WTC11 (cell line): ENCODE measurements around the gene MAP3K2. TPM values are rescaled to one million over a fixed set of nuclear protein-coding genes. Genes with fewer than 3 reads are reported as not detected.

Source experiments
- ATAC-seq: fragments of 200-7000 bp; cut with Tn5 transposase; 2 replicates; pipeline ENCODE4 v1.10.0; 2021; ENCODE audit warnings: mild to moderate bottlenecking, moderate library complexity
- CTCF ChIA-PET: fragments of 300-600 bp; sonication (Branson Sonifier 250); formaldehyde crosslinking; loops from one replicate; lab custom pipeline; 2021; ENCODE audit warnings: antibody characterized with exemption; lab: Charles Lee
- POLR2A ChIA-PET: fragments of 350-600 bp; sonication (Branson Sonifier 250); formaldehyde crosslinking; loops from one replicate; lab custom pipeline; 2021; ENCODE audit warnings: antibody characterized with exemption; lab: Charles Lee
- DNase-seq: peaks from one replicate; pipeline ENCODE4 v3.0.0; 2021; ENCODE audit warnings: low spot score
- H3K27ac Mint-ChIP-seq: 2 replicates; pipeline ENCODE4 v1.8.0; 2021; ENCODE audit warnings: mixed read lengths
- H3K27me3 Mint-ChIP-seq: 2 replicates; pipeline ENCODE4 v1.8.0; 2021; ENCODE audit warnings: low read depth, mild to moderate bottlenecking, moderate library complexity, mixed read lengths
- H3K36me3 Mint-ChIP-seq: 2 replicates; pipeline ENCODE4 v1.8.0; 2021; ENCODE audit warnings: mixed read lengths
- H3K4me1 Mint-ChIP-seq: 2 replicates; pipeline ENCODE4 v1.8.0; 2022; ENCODE audit warnings: mixed read lengths
- H3K4me3 Mint-ChIP-seq: 2 replicates; pipeline ENCODE4 v1.8.0; 2021; ENCODE audit warnings: mild to moderate bottlenecking, moderate library complexity, mixed read lengths
- H3K9me3 Mint-ChIP-seq: 2 replicates; pipeline ENCODE4 v1.8.0; 2021; ENCODE audit warnings: mixed read lengths
- ATF1 ChIP-seq: sonication (generic); formaldehyde crosslinking; IDR thresholded peaks from 2 replicates; pipeline ENCODE4 v1.8.1; 2023; ENCODE audit warnings: mild to moderate bottlenecking, moderate library complexity, missing genetic modification reagents
- CBFB ChIP-seq: sonication (generic); formaldehyde crosslinking; IDR thresholded peaks from 2 replicates; pipeline ENCODE4 v1.8.1; 2022; ENCODE audit warnings: mild to moderate bottlenecking, low read depth, missing genetic modification reagents
- ETV6 ChIP-seq: sonication (generic); formaldehyde crosslinking; IDR thresholded peaks from 2 replicates; pipeline ENCODE4 v1.8.1; 2022; ENCODE audit warnings: mild to moderate bottlenecking, missing genetic modification reagents
- FOXK1 ChIP-seq: sonication (generic); formaldehyde crosslinking; IDR thresholded peaks from 2 replicates; pipeline ENCODE4 v1.8.0; 2022; ENCODE audit warnings: mild to moderate bottlenecking, moderate library complexity, missing genetic modification reagents
- IRF2 ChIP-seq: sonication (generic); formaldehyde crosslinking; IDR thresholded peaks from 2 replicates; pipeline ENCODE4 v1.8.0; 2022; ENCODE audit warnings: low read depth, missing genetic modification reagents, borderline replicate concordance
- JUN ChIP-seq: sonication (generic); formaldehyde crosslinking; IDR thresholded peaks from 2 replicates; pipeline ENCODE4 v1.8.0; 2023; ENCODE audit warnings: mild to moderate bottlenecking, missing genetic modification reagents
- MYBL2 ChIP-seq: sonication (generic); formaldehyde crosslinking; IDR thresholded peaks from 2 replicates; pipeline ENCODE4 v1.8.1; 2023; ENCODE audit warnings: mild to moderate bottlenecking, moderate library complexity, missing genetic modification reagents
- NFATC4 ChIP-seq: fragments of 250-450 bp; sonication (Bioruptor Pico); IDR thresholded peaks from 2 replicates; pipeline ENCODE4 v1.9.0; 2021; ENCODE audit warnings: mild to moderate bottlenecking
- NR2C2 ChIP-seq: sonication (generic); formaldehyde crosslinking; IDR thresholded peaks from 2 replicates; pipeline ENCODE4 v1.8.0; 2022; ENCODE audit warnings: mild to moderate bottlenecking, missing genetic modification reagents
- ZNF138 ChIP-seq: sonication (generic); formaldehyde crosslinking; conservative IDR thresholded peaks from 2 replicates; pipeline ENCODE4 v1.8.1; 2022; ENCODE audit warnings: mild to moderate bottlenecking, moderate library complexity, missing genetic modification reagents
- total RNA-seq: library from RNA; stranded (reverse); gene quantifications from 3 replicates; pipeline ENCODE4 v1.2.3, GENCODE V29; 2021
- TF ChIP-seq, protein P1 (sequence below): fragments of 250-450 bp; sonication (Bioruptor Pico); IDR thresholded peaks from 2 replicates; pipeline ENCODE4 v1.9.0; 2021; ENCODE audit warnings: mild to moderate bottlenecking
- TF ChIP-seq, protein P2 (sequence below): sonication (generic); formaldehyde crosslinking; IDR thresholded peaks from 2 replicates; pipeline ENCODE4 v1.8.1; 2022; ENCODE audit warnings: mild to moderate bottlenecking, moderate library complexity, missing genetic modification reagents
- TF ChIP-seq, protein P3 (sequence below): sonication (generic); formaldehyde crosslinking; IDR thresholded peaks from 2 replicates; pipeline ENCODE4 v1.8.1; 2023; ENCODE audit warnings: mild to moderate bottlenecking, moderate library complexity, missing genetic modification reagents
- TF ChIP-seq, protein P4 (sequence below): sonication (generic); formaldehyde crosslinking; IDR thresholded peaks from 2 replicates; pipeline ENCODE4 v1.8.1; 2022; ENCODE audit warnings: mild to moderate bottlenecking, missing genetic modification reagents, moderate library complexity, borderline replicate concordance
- TF ChIP-seq, protein P5 (sequence below): sonication (generic); formaldehyde crosslinking; IDR thresholded peaks from 2 replicates; pipeline ENCODE4 v1.8.1; 2022; ENCODE audit warnings: missing genetic modification reagents, borderline replicate concordance
- TF ChIP-seq, protein P6 (sequence below): fragments of 250-450 bp; sonication (Bioruptor Pico); IDR thresholded peaks from 2 replicates; pipeline ENCODE4 v1.8.0; 2021; ENCODE audit warnings: mild to moderate bottlenecking
- TF ChIP-seq, protein P7 (sequence below): sonication (generic); formaldehyde crosslinking; IDR thresholded peaks from 2 replicates; pipeline ENCODE4 v1.8.0; 2022; ENCODE audit warnings: mild to moderate bottlenecking, missing genetic modification reagents

The MAP3K2 gene
- total RNA-seq, 1 experiment from 2014 or later: 26.9 TPM

DNA sequence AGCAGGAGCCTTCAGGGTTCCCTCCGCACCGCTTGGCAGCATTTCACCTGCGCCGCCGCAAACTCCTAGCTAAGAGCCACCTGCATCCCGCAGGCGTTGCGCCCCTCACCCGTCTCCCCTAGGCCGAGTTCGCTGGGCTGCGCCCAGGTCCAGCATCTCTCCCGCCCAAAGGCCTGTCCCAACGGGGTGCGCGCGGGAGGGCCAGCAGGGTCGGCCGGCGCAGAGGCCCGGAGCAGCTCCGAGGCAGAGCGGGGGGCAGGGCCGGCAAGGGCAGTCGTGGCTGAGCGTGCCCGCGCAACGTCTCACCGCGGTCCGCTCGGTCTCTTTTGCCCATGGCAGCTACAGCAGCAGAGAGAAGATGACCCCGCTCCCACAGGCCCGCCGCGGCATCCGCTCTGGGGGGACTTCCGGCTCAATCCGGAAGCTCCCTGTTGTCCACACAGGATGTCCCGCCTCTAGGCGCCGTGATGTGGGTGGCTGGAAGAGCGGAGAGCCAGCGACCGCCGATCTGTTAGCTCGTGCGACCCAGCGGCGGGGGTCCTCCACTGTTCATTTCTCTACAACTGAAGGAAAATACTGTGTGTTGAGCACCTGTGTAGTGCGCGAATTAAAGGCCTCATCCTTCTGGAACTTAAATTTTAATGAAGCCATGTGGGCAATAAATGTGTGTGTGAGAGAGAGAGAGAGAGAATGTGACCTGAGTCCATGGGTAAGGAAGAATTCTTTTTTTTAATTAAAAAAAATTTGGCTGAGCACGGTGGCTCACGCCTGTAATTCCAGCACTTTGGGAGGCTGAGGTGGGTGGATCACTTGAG is 93.8 kb downstream of the MAP3K2 start, which contains the start of gene ERCC3 (continued):
- TF ChIP-seq, protein P1, sequence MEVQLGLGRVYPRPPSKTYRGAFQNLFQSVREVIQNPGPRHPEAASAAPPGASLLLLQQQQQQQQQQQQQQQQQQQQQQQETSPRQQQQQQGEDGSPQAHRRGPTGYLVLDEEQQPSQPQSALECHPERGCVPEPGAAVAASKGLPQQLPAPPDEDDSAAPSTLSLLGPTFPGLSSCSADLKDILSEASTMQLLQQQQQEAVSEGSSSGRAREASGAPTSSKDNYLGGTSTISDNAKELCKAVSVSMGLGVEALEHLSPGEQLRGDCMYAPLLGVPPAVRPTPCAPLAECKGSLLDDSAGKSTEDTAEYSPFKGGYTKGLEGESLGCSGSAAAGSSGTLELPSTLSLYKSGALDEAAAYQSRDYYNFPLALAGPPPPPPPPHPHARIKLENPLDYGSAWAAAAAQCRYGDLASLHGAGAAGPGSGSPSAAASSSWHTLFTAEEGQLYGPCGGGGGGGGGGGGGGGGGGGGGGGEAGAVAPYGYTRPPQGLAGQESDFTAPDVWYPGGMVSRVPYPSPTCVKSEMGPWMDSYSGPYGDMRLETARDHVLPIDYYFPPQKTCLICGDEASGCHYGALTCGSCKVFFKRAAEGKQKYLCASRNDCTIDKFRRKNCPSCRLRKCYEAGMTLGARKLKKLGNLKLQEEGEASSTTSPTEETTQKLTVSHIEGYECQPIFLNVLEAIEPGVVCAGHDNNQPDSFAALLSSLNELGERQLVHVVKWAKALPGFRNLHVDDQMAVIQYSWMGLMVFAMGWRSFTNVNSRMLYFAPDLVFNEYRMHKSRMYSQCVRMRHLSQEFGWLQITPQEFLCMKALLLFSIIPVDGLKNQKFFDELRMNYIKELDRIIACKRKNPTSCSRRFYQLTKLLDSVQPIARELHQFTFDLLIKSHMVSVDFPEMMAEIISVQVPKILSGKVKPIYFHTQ (CRISPR knock-in tag): no peak
- TF ChIP-seq, protein P2, sequence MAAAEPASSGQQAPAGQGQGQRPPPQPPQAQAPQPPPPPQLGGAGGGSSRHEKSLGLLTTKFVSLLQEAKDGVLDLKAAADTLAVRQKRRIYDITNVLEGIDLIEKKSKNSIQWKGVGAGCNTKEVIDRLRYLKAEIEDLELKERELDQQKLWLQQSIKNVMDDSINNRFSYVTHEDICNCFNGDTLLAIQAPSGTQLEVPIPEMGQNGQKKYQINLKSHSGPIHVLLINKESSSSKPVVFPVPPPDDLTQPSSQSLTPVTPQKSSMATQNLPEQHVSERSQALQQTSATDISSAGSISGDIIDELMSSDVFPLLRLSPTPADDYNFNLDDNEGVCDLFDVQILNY (CRISPR knock-in tag): peak; percentile 49; the same call in 1 of the 2 replicates
- TF ChIP-seq ATF1: no peak
- TF ChIP-seq FOXK1 (CRISPR knock-in tag): peak; percentile 92
- TF ChIP-seq, protein P3, sequence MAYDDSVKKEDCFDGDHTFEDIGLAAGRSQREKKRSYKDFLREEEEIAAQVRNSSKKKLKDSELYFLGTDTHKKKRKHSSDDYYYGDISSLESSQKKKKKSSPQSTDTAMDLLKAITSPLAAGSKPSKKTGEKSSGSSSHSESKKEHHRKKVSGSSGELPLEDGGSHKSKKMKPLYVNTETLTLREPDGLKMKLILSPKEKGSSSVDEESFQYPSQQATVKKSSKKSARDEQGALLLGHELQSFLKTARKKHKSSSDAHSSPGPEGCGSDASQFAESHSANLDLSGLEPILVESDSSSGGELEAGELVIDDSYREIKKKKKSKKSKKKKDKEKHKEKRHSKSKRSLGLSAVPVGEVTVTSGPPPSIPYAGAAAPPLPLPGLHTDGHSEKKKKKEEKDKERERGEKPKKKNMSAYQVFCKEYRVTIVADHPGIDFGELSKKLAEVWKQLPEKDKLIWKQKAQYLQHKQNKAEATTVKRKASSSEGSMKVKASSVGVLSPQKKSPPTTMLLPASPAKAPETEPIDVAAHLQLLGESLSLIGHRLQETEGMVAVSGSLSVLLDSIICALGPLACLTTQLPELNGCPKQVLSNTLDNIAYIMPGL (CRISPR knock-in tag): 0 out of 2 replicates have a peak, but pooled peaks have one; percentile 36
- peak; percentile 47; the same call in 1 of the 2 replicates for TF ChIP-seq IRF2 (CRISPR knock-in tag)
- peak; percentile 73; the same call in 1 of the 2 replicates for TF ChIP-seq MYBL2 (CRISPR knock-in tag)

DNA sequence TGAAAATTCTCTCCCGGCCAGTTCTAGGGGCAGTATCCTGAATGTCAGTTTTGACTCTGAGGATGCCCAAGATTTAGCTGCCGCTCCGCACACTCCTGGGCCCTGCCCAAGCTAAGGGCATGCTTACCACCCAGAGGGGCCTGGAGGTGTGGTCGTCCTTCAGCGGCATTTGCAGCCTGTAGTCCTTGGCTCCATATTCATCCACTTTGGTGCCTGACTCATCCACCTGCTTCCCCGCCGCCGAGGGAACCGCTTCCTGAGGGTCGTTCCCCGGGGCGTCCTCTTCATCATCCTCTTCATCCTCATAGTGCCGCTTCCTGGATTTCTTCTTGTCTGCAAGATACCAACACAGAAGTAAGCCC is 94.4 kb downstream of the MAP3K2 start:
- Mint-ChIP-seq H3K27ac (peak overlapping the region; percentile 63; the same call in 1 of the 2 replicates), H3K36me3 (peaks cover 34% of the 10 kb centered on the region), H3K9me3 (no peaks in the 10 kb centered on the region), H3K27me3 (no peaks in the 10 kb centered on the region), H3K4me3 (peak overlapping the region; percentile 98), H3K4me1 (peaks cover 18% of the 10 kb centered on the region)
- ATAC-seq (peak; percentile 6), DNase-seq (no peak)
- POLR2A ChIA-PET: interaction anchor here (1.0 to 1.5 kb wide), 5 partner anchors 20 to 215 kb away, joined by 3 to 5 read pairs (median 4); no protein-coding TSS in a partner anchor
- CTCF ChIA-PET: interaction anchor here (1.4 to 3.8 kb wide), 4 partner anchors 34 to 186 kb away, joined by 3 to 36 read pairs (median 12); no protein-coding TSS in a partner anchor
- TF ChIP-seq ZNF138 (CRISPR knock-in tag) (no peak), CBFB (no peak), NR2C2 (CRISPR knock-in tag) (no peak), NFATC4 (CRISPR knock-in tag) (no peak), ETV6 (CRISPR knock-in tag) (no peak), JUN (CRISPR knock-in tag) (no peak)
- TF ChIP-seq, protein P4, sequence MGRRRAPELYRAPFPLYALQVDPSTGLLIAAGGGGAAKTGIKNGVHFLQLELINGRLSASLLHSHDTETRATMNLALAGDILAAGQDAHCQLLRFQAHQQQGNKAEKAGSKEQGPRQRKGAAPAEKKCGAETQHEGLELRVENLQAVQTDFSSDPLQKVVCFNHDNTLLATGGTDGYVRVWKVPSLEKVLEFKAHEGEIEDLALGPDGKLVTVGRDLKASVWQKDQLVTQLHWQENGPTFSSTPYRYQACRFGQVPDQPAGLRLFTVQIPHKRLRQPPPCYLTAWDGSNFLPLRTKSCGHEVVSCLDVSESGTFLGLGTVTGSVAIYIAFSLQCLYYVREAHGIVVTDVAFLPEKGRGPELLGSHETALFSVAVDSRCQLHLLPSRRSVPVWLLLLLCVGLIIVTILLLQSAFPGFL (CRISPR knock-in tag): no peak
- TF ChIP-seq, protein P2 (CRISPR knock-in tag): no peak
- TF ChIP-seq, protein P5, sequence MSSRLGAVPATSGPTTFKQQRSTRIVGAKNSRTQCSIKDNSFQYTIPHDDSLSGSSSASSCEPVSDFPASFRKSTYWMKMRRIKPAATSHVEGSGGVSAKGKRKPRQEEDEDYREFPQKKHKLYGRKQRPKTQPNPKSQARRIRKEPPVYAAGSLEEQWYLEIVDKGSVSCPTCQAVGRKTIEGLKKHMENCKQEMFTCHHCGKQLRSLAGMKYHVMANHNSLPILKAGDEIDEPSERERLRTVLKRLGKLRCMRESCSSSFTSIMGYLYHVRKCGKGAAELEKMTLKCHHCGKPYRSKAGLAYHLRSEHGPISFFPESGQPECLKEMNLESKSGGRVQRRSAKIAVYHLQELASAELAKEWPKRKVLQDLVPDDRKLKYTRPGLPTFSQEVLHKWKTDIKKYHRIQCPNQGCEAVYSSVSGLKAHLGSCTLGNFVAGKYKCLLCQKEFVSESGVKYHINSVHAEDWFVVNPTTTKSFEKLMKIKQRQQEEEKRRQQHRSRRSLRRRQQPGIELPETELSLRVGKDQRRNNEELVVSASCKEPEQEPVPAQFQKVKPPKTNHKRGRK (CRISPR knock-in tag): no peak
- TF ChIP-seq, protein P6, sequence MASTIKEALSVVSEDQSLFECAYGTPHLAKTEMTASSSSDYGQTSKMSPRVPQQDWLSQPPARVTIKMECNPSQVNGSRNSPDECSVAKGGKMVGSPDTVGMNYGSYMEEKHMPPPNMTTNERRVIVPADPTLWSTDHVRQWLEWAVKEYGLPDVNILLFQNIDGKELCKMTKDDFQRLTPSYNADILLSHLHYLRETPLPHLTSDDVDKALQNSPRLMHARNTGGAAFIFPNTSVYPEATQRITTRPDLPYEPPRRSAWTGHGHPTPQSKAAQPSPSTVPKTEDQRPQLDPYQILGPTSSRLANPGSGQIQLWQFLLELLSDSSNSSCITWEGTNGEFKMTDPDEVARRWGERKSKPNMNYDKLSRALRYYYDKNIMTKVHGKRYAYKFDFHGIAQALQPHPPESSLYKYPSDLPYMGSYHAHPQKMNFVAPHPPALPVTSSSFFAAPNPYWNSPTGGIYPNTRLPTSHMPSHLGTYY: no peak
- TF ChIP-seq, protein P7, sequence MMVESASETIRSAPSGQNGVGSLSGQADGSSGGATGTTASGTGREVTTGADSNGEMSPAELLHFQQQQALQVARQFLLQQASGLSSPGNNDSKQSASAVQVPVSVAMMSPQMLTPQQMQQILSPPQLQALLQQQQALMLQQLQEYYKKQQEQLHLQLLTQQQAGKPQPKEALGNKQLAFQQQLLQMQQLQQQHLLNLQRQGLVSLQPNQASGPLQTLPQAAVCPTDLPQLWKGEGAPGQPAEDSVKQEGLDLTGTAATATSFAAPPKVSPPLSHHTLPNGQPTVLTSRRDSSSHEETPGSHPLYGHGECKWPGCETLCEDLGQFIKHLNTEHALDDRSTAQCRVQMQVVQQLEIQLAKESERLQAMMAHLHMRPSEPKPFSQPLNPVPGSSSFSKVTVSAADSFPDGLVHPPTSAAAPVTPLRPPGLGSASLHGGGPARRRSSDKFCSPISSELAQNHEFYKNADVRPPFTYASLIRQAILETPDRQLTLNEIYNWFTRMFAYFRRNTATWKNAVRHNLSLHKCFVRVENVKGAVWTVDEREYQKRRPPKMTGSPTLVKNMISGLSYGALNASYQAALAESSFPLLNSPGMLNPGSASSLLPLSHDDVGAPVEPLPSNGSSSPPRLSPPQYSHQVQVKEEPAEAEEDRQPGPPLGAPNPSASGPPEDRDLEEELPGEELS (CRISPR knock-in tag): no peak
- TF ChIP-seq, all 79 proteins: peak for 0
